Activated naive CD8-positive, alpha-beta T cell treated with anti-CD3 and anti-CD28 coated beads, Interleukin-2, amount 50 U/mL, for 16 hours (primary cell): ENCODE results near the gene RAD51B.
"Not testable (repeated sequence)": the region's sequence is repeated elsewhere in the genome, so short reads cannot be mapped to it uniquely, and the experiment has no call there.

ENCODE experiments used
- DNase-seq: peaks from one replicate; pipeline ENCODE4 v3.0.0-alpha.2; 2020; ENCODE audit warnings: low read depth, low spot score

Gene RAD51B

DNA sequence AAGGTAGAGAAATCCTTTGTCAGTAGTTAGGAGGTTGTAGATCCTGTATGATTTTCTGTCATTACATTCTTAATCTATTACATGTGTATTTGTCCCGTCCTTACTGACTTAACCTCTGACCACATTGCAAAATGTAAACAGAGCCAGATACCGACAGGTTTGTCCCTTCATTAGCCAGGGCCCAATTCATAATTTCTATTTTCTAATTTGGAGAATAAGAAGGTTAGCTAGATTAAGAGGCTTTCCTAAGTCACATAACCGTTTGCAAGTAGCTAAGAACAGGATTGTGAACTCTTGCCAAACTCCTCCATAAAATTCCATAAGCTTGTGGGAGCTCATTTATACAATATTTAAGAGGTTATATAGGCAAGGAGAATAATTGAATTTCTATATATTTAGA lies 352.6 kb downstream of the RAD51B start:
- DNase-seq = no peak

DNA sequence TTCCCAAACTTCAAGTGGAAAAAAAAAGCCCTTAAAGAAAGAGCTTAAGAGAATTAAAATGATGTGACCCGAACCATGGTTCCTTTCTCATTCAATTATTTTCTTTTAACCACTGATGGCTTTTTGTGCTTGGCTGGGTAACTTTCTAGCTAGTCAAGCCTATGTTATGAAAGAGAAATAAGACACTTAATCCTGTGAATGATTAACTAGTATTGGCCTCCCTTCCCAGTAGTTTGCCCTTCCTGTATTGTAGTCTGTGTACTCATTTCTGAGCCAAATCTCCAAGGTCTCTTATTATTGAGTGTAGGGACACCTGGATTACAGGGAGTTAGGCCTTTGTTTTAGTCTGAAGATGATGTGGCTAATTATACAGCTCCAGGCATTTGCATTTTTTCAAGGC lies 353.0 kb downstream of the RAD51B start:
- DNase-seq = no peak

DNA sequence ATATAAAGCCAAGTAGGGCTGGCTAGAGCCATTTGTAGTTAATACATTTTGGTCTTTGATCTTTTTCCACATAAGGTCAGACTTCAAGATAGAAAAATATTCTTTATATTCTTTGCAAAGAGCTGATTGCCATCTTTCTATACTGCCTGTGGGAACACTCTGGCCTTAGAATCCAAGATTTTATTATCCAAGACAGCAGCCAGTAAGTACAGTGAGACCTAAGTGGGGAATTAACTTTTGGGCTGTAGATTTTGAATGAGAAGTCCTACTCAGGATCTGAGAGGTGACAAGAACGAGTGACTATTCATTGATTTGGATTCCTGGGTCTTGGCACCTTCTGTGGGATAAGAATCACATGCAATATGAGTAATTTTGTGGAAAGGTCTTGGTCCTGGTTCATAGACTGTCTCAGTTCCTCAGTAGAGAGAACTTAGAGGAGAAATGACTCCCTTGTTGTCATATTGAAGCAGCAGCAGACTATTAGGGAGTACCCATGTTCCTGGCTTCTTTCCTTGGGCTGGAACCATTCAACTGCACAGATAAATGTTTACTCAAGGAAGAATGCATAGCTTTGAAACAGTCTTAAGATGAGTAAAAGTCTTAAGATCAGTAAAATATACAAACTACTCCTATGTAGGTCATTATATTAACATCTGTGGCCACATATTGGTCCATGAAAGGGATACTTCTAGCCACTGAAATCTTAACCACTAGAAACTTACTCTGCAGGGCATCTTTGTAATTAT lies 353.8 kb downstream of the RAD51B start:
- DNase-seq = no peak

GRCh38 chr14:68174446-68174845 lies 354.9 kb downstream of the RAD51B start:
- no peak for DNase-seq

DNA sequence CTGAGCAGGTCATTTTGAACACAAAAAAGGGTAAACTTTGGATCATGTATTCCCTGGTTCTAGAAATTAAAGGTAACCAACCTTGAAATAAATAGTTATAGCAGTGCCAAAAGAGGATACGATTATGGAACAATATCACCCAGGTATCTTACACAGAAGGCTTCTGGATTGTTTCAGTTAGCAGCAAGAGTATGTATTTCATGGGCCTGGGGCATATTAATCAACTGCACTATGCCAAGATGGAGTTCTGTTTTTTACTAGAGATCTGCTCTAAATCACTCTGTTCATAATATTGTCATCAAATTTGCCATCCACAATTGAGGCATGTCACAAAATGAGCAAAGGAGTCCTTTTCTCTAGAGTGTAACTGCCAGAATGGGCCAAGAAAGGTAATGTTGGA lies 357.1 kb downstream of the RAD51B start:
- DNase-seq = no peak

DNA sequence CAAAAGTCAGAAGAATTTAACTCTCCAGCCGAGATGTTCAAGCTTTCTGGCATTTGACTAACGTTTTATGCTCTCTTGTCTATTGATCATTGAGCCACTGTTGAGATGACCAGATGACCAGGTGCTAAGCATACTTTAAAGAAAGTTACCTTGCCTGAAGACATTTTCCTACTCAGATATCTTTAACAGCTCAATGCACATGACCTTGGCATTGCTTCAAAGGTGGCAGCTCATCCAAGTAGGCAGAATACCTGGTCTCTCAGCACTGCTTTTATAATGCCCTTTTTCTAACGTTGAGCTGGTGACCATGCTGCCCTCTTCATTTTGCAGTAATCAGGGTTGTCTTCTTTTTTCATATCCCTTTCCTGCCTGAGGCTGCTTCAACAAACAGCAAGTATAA lies 358.1 kb downstream of the RAD51B start:
- DNase-seq = no peak

DNA sequence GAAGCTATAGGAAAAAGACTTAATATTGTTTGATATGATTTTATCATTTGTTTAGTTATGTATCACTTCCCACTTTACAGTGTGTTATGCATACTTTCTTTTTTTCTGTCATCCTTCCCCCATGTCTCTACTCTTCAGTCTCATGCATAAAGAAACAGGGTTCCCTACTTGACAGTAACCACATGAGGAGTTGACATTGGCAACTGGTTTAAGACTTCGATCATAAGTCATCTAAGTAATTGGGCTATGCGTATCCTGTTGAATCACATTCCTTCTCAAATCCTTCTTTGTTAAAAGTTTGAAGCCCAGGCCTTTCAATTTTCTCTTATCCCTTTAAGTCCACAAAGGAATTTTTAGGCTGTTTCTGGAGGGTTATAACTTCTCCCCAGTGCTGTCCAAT lies 358.7 kb downstream of the RAD51B start:
- no peak for DNase-seq

DNA sequence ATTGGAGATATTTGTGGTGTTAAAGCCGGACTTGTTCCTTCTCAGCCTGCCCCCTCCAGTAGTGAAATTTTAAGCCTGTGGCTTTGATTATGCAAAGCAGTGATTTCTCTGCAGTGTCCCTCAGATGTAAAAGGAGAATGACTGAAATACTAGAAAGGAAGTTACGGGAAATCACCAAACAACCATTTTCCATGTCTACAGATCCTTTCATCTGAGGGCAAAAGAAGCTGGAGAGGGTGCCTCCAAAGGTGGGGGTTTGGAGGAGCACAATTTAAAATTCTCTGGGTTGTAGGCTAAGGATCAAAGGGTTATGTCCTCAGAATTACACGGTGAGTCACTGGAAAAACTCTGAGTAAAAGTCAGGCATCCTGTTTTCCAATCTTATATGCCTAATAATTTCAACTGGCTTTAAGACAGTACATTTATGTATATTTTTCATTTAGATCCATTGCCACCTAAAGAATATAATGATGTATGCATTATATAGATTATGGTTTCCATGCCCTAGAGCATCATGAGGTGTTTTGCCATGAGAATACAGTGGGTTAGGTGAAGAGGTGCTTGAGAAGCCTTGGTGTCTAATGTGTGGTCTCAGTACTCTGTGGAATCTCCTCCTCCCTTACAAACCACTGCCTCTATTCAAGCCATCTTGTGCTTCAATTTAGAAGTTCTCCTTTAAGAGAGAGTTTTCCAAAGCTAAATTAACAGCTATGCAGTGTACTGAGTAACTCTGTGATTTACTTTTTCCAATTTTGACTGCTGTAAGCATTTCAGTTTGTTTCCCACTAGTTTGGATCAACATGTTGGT lies 362.1 kb downstream of the RAD51B start:
- no peak for DNase-seq

DNA sequence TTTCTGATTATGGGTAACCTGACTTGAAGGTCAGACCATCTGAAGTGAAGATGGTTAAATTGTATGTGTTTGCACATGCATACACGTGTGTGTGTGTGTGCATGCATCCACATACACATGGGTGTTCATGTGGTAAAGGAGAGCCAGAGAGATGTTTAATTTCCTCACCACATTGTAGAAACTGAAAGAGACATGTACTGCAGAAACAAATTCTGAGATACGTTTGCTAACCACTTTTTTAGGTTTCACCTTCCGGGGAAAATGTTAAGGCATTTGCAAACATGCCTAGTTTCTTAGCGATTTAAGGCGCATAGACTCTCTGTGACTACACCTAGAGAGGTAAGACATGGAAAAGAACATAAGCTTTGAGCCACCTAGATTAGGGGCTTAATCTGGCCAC lies 362.9 kb downstream of the RAD51B start:
- no peak for DNase-seq

GRCh38 chr14:68186500-68187276 lies 367.1 kb downstream of the RAD51B start:
- DNase-seq = not testable (repeated sequence)

GRCh38 chr14:68188174-68188573 lies 368.6 kb downstream of the RAD51B start:
- no peak for DNase-seq

GRCh38 chr14:68190032-68190431 lies 370.5 kb downstream of the RAD51B start:
- DNase-seq = no peak

DNA sequence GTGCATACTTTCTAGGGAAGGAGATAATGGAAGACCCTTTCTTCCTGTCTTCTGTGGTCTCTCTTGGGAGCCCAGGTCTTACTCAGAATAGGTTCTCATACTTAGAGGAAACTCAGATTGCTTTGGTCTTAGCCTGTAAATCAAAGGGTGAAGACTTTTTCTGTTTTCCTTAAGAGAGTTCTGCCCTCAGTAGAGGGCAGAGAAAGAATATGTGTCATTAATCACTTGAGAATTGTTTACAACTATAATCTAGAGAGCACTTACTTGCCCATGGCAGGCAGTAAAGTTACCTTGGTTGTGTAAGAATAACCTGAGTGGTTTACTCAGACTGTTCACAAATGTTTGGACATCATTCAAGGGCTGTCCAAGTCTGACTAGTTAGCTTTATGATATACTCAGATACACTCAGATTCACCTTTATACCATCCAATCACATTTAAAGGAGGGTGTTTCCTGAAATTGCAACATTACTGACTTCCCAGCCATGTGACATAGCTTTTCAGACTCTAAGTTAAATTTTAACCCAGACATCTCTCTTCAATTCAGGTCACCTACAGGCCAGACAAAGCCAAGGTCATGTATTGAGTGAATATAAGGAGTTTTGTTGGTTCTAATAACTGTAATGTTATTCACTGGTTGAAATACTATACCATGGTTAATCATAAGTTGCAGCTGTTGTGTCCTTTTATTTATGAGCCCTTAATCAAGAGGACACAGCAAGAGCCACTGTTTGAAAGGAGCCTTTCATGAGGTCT lies 372.2 kb downstream of the RAD51B start:
- no peak for DNase-seq

GRCh38 chr14:68192935-68193334 lies 373.4 kb downstream of the RAD51B start:
- DNase-seq = no peak

DNA sequence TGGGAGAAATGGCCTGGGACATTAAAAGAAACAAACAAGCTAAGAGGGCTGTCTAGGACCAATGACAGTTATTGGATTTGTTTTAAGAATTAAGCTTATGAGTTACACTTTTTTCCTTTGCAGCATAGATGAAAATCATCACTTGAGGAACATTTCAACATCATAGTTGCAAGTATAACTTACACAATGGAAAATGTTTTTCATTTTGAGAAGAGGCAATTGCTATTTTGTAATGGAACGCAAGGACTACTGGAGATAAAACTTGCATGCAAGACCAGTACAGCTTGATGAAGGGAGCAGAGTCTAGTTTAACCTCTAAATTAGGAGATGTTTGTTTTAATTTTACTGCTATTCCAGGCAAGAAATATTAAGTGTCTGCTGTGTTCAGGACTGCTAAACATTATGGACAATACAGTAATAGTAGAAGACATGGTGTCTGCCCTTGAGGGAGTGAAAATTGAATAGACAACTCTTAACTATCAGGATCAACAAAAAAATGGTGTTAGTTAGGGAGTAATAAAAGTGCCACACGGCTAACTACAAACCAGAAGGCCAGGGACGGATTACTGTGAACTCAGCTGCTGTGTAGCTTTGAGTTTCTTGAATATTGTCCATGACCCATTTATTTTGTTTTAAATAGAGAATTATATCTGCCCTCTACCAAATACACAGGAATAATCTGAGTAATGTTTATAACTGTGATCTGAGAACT lies 374.5 kb downstream of the RAD51B start:
- no peak for DNase-seq

DNA sequence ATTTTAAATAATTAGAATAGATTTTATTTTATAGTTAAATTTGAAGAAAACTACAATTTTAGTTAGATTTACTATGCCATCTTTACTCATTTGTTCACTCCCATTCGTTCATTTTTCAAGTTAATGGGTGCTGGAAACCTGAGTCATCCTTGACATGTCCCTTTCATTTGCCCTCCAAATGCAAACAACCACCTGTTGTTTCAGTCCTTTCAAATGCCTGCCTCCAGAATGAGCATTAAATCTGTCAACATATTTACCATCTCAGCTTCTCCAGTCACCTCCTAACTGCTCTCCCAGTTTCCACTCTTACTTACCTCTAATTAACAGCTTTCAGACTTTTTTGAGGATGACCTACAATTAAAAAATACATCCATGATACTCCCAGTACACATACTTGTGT lies 375.5 kb downstream of the RAD51B start:
- DNase-seq = no peak

DNA sequence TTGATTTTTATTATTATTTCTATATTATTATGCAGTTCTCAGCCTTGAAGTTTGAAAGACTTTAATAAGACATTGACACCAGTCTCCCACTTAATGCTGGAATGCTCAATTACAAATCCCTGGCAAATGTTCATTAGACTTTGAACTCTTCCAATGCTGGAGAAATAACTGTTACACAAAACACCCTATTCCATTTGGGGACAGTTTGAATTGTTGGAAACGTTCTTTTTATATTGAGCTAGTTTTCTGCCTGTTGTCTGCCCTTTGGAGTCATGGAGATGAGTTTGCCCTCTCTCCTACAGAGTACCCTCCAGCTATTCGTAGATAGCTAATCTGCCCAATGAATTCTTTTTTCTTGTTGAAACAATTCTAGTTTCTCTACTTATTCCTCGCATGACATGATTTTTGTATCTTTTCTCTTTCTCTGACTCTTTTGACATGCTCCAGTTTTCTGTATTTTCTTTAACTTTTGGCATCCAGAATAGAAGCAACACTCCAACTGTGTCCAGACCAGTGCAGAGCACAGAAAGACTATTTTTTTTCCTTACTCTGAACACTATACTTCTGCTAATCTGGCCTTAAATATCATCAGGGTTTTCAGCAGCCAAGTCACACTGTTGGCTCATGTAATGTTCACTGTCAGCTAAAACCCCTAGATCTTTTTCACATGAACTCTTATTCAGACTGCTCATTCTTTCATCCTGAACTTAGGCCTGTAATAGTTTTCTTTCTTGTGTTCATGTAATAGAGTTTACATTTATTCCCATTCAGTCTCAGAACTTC lies 379.3 kb downstream of the RAD51B start:
- DNase-seq = no peak

- no peak for DNase-seq
Measured at GRCh38 chr14:68199554-68200151, 380.1 kb downstream of the RAD51B start.

DNA sequence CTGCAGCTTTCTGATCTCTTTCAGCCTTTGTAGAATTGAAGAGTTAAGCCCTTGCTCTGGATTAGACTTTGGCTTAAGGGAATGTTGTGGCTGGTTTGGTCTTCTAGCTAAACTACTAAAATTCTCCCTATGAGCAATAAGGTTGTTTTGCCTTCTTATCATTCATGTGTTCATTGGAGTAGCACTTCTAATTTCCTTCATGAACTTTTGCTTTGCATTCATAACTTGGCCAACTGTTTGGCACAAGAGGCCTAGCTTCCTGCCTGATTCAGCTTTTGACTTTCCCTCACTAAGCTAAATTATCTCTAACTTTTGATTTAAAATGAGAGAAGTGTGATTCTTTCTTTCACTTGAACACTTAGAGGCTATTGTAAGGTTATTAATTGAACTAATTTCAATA lies 384.3 kb downstream of the RAD51B start:
- no peak for DNase-seq

- DNase-seq = no peak
Measured at GRCh38 chr14:68208218-68208617, 388.6 kb downstream of the RAD51B start.
